K562 (cell line): ENCODE data around the gene GTF2A1L. TPM values are rescaled to one million over a fixed set of nuclear protein-coding genes. Genes with fewer than 3 reads are reported as not detected.

Source experiments
- BRD9 ChIP-seq: fragments of 450-650 bp; IDR thresholded peaks from 2 replicates; pipeline ENCODE4 v1.6.1; 2018; ENCODE audit warnings: low read depth; ENCODE audit not compliant: partially characterized antibody
- CAMTA2 ChIP-seq: fragments of 250-450 bp; sonication (Bioruptor Pico); conservative IDR thresholded peaks from 2 replicates; pipeline ENCODE4 v1.5.1; 2022
- CBX2 ChIP-seq: fragments of 200-600 bp; sonication (generic); IDR thresholded peaks from one replicate; pipeline ENCODE4 v1.6.1; 2012; ENCODE audit warnings: mild to moderate bottlenecking, low read length, inconsistent platforms; ENCODE audit not compliant: insufficient read depth, poor library complexity, severe bottlenecking
- DDX20 ChIP-seq: fragments of 450-650 bp; IDR thresholded peaks from 2 replicates; pipeline ENCODE4 v1.6.1; 2016; ENCODE audit warnings: missing genetic modification characterization, low read depth, mild to moderate bottlenecking, missing compliant biosample characterization, moderate library complexity
- ETS2 ChIP-seq: IDR thresholded peaks from 2 replicates; pipeline ENCODE4 v1.6.1; 2016; ENCODE audit warnings: borderline replicate concordance, missing genetic modification characterization, mild to moderate bottlenecking, moderate library complexity, missing compliant biosample characterization; ENCODE audit not compliant: poor library complexity, severe bottlenecking
- EWSR1 ChIP-seq: fragments of 450-650 bp; IDR thresholded peaks from 2 replicates; pipeline ENCODE4 v1.6.1; 2018; ENCODE audit warnings: borderline replicate concordance, mild to moderate bottlenecking, low read depth, moderate library complexity; ENCODE audit not compliant: partially characterized antibody
- HIVEP1 ChIP-seq: fragments of 250-450 bp; sonication (Bioruptor Pico); IDR thresholded peaks from 2 replicates; pipeline ENCODE4 v1.4.0; 2020; ENCODE audit warnings: mild to moderate bottlenecking
- KDM5B ChIP-seq: fragments of 200-600 bp; sonication (generic); IDR thresholded peaks from 2 replicates; pipeline ENCODE4 v1.6.1; 2012; ENCODE audit warnings: low read depth, mild to moderate bottlenecking, moderate library complexity, low read length, control low read depth, inconsistent platforms; ENCODE audit not compliant: insufficient replicate concordance
- KLF6 ChIP-seq: fragments of 250-450 bp; sonication (Bioruptor Pico); IDR thresholded peaks from 2 replicates; pipeline ENCODE4 v1.4.0; 2020; ENCODE audit warnings: mild to moderate bottlenecking, moderate library complexity, borderline replicate concordance
- SMARCA4 ChIP-seq: fragments of 450-650 bp; IDR thresholded peaks from 2 replicates; pipeline ENCODE4 v1.6.1; 2016
- XRCC3 ChIP-seq: fragments of 450-650 bp; IDR thresholded peaks from 2 replicates; pipeline ENCODE4 v1.6.1; 2017; ENCODE audit warnings: mild to moderate bottlenecking, moderate library complexity
- ZC3H4 ChIP-seq: sonication (generic); formaldehyde crosslinking; IDR thresholded peaks from 2 replicates; pipeline ENCODE4 v1.9.0; 2021; ENCODE audit warnings: missing genetic modification reagents, borderline replicate concordance
- ZKSCAN8 ChIP-seq: fragments of 200-800 bp; sonication (Bioruptor generic); IDR thresholded peaks from 2 replicates; pipeline ENCODE4 v1.6.1; 2016; ENCODE audit warnings: missing genetic modification characterization, missing compliant biosample characterization
- ZNF12 ChIP-seq: sonication (generic); formaldehyde crosslinking; IDR thresholded peaks from 2 replicates; pipeline ENCODE4 v1.4.0; 2020; ENCODE audit warnings: mild to moderate bottlenecking, missing genetic modification reagents
- ZNF384 ChIP-seq: IDR thresholded peaks from 2 replicates; pipeline ENCODE4 v1.6.1; 2012; ENCODE audit warnings: low read depth, low read length, improper control_type of control experiment
- polyA plus RNA-seq, 8 experiments: library from polyadenylated mRNA; depleted of rRNA in 4 of 8; stranded (reverse) in 5 of 8; unstranded in 3 of 8; fragments of >200 nt; fragmentation: Nextera tagmentation in 2 of 8; fragmentation: Illumina TruSeq in 1 of 8; extraction: Ambion mirVana in 2 of 8; extraction: Trizol in 1 of 8; gene quantifications; 2 replicates each; pipeline versions ENCODE4 v1.2.1 to v1.2.3, GENCODE V29; 2011 to 2014; ENCODE audit warnings: inconsistent platforms in 1 of 8, missing spikeins in 1 of 8
- total RNA-seq, 7 experiments: library from RNA; depleted of rRNA in 6 of 7; stranded (reverse); fragments of >200 nt in 6 of 7; fragmentation: Illumina TruSeq in 2 of 7; extraction: Trizol in 2 of 7; gene quantifications; 2 replicates each; pipeline versions ENCODE4 v1.2.1 to v1.2.3, GENCODE V29; 2011 to 2021; ENCODE audit warnings: low replicate concordance in 1 of 7
- TF ChIP-seq, protein P1 (sequence below): fragments of 250-450 bp; sonication (Bioruptor Pico); IDR thresholded peaks from 2 replicates; pipeline ENCODE4 v1.8.0; 2021; ENCODE audit warnings: moderate library complexity, mild to moderate bottlenecking, inconsistent platforms
- TF ChIP-seq, protein P2 (sequence below), 3 experiments: IDR thresholded peaks in 2 of 3; conservative IDR thresholded peaks in 1 of 3; 2 replicates each; pipeline ENCODE4 v1.5.1; 2011 to 2012; ENCODE audit warnings: low read length in 3 of 3, mild to moderate bottlenecking in 3 of 3, control low read depth in 2 of 3, improper control_type of control experiment in 1 of 3, inconsistent platforms in 1 of 3, low read depth in 1 of 3, mixed read lengths in 1 of 3, moderate library complexity in 1 of 3; ENCODE audit not compliant: insufficient read depth in 2 of 3
- TF ChIP-seq, protein P3 (sequence below): fragments of 450-650 bp; IDR thresholded peaks from 2 replicates; pipeline ENCODE4 v1.6.1; 2016; ENCODE audit warnings: missing biosample characterization, missing genetic modification characterization
- TF ChIP-seq, protein P4 (sequence below): conservative IDR thresholded peaks from 2 replicates; pipeline ENCODE4 v1.6.1; 2011; ENCODE audit warnings: low read depth, mild to moderate bottlenecking, low read length; ENCODE audit not compliant: control insufficient read depth
- TF ChIP-seq, protein P5 (sequence below): fragments of 450-650 bp; IDR thresholded peaks from 2 replicates; pipeline ENCODE4 v1.6.1; 2017; ENCODE audit warnings: antibody characterized with exemption

The GTF2A1L gene
- total and polyA plus RNA-seq, 9 of the 15 experiments (the other 6 are each of a cell fraction or from before 2014, with no cell fraction given): 0.05 to 0.35 (median 0.12) TPM; not detected in 5

GRCh38 chr2:48605482-48606175 is 12.0 kb upstream of the GTF2A1L start (continued):
- TF ChIP-seq EWSR1 (no peak), XRCC3 (no peak), HIVEP1 (CRISPR knock-in tag) (no peak), ETS2 (tag) (no peak), CAMTA2 (CRISPR knock-in tag) (no peak), KDM5B (no peak), ZKSCAN8 (CRISPR knock-in tag) (peak; percentile 83), ZNF384 (no peak), ZNF12 (CRISPR knock-in tag) (no peak), DDX20 (tag) (no peak), KLF6 (no peak), BRD9 (peak; percentile 86), SMARCA4 (peak; percentile 98), ZC3H4 (CRISPR knock-in tag) (no peak), CBX2 (no peak)
- TF ChIP-seq, protein P1, sequence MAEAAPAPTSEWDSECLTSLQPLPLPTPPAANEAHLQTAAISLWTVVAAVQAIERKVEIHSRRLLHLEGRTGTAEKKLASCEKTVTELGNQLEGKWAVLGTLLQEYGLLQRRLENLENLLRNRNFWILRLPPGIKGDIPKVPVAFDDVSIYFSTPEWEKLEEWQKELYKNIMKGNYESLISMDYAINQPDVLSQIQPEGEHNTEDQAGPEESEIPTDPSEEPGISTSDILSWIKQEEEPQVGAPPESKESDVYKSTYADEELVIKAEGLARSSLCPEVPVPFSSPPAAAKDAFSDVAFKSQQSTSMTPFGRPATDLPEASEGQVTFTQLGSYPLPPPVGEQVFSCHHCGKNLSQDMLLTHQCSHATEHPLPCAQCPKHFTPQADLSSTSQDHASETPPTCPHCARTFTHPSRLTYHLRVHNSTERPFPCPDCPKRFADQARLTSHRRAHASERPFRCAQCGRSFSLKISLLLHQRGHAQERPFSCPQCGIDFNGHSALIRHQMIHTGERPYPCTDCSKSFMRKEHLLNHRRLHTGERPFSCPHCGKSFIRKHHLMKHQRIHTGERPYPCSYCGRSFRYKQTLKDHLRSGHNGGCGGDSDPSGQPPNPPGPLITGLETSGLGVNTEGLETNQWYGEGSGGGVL (CRISPR knock-in tag): no peak
- TF ChIP-seq, protein P2, sequence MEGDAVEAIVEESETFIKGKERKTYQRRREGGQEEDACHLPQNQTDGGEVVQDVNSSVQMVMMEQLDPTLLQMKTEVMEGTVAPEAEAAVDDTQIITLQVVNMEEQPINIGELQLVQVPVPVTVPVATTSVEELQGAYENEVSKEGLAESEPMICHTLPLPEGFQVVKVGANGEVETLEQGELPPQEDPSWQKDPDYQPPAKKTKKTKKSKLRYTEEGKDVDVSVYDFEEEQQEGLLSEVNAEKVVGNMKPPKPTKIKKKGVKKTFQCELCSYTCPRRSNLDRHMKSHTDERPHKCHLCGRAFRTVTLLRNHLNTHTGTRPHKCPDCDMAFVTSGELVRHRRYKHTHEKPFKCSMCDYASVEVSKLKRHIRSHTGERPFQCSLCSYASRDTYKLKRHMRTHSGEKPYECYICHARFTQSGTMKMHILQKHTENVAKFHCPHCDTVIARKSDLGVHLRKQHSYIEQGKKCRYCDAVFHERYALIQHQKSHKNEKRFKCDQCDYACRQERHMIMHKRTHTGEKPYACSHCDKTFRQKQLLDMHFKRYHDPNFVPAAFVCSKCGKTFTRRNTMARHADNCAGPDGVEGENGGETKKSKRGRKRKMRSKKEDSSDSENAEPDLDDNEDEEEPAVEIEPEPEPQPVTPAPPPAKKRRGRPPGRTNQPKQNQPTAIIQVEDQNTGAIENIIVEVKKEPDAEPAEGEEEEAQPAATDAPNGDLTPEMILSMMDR (IDR thresholded peaks at IDR 0.05 in 2 of 3, conservative IDR thresholded peaks at IDR 0.05 in 1 of 3; ENCODE audit: insufficient read depth in 2 of 3, low read depth in 1 of 3, low read length in 3 of 3): no peak
- TF ChIP-seq, protein P3, sequence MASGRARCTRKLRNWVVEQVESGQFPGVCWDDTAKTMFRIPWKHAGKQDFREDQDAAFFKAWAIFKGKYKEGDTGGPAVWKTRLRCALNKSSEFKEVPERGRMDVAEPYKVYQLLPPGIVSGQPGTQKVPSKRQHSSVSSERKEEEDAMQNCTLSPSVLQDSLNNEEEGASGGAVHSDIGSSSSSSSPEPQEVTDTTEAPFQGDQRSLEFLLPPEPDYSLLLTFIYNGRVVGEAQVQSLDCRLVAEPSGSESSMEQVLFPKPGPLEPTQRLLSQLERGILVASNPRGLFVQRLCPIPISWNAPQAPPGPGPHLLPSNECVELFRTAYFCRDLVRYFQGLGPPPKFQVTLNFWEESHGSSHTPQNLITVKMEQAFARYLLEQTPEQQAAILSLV (tag): no peak
- TF ChIP-seq, protein P4, sequence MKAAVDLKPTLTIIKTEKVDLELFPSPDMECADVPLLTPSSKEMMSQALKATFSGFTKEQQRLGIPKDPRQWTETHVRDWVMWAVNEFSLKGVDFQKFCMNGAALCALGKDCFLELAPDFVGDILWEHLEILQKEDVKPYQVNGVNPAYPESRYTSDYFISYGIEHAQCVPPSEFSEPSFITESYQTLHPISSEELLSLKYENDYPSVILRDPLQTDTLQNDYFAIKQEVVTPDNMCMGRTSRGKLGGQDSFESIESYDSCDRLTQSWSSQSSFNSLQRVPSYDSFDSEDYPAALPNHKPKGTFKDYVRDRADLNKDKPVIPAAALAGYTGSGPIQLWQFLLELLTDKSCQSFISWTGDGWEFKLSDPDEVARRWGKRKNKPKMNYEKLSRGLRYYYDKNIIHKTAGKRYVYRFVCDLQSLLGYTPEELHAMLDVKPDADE: no peak
- TF ChIP-seq, protein P5, sequence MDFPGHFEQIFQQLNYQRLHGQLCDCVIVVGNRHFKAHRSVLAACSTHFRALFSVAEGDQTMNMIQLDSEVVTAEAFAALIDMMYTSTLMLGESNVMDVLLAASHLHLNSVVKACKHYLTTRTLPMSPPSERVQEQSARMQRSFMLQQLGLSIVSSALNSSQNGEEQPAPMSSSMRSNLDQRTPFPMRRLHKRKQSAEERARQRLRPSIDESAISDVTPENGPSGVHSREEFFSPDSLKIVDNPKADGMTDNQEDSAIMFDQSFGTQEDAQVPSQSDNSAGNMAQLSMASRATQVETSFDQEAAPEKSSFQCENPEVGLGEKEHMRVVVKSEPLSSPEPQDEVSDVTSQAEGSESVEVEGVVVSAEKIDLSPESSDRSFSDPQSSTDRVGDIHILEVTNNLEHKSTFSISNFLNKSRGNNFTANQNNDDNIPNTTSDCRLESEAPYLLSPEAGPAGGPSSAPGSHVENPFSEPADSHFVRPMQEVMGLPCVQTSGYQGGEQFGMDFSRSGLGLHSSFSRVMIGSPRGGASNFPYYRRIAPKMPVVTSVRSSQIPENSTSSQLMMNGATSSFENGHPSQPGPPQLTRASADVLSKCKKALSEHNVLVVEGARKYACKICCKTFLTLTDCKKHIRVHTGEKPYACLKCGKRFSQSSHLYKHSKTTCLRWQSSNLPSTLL: no peak
